GM10248 (cell line): ENCODE results near the gene FAM117A.

Source experiments
- CTCF ChIA-PET: fragments of 300-600 bp; sonication (Branson Sonifier 250); formaldehyde crosslinking; extraction: SDS; loops from one replicate; lab custom pipeline; 2021; ENCODE audit warnings: antibody characterized with exemption; lab: Yijun Ruan, JAX
- POLR2A ChIA-PET: fragments of 350-650 bp; sonication (Branson Sonifier 250); formaldehyde crosslinking; extraction: SDS; loops from one replicate; lab custom pipeline; 2020; ENCODE audit warnings: antibody characterized with exemption; lab: Yijun Ruan, JAX
- DNase-seq: peaks from one replicate; pipeline ENCODE4 v3.0.0; 2012; ENCODE audit errors: extremely low spot score
- CTCF ChIP-seq: IDR thresholded peaks from 2 replicates; pipeline ENCODE4 v1.5.1; 2012; ENCODE audit warnings: mild to moderate bottlenecking, low read depth; ENCODE audit errors: extremely low read depth, missing control alignments, control extremely low read depth

The FAM117A gene

DNA sequence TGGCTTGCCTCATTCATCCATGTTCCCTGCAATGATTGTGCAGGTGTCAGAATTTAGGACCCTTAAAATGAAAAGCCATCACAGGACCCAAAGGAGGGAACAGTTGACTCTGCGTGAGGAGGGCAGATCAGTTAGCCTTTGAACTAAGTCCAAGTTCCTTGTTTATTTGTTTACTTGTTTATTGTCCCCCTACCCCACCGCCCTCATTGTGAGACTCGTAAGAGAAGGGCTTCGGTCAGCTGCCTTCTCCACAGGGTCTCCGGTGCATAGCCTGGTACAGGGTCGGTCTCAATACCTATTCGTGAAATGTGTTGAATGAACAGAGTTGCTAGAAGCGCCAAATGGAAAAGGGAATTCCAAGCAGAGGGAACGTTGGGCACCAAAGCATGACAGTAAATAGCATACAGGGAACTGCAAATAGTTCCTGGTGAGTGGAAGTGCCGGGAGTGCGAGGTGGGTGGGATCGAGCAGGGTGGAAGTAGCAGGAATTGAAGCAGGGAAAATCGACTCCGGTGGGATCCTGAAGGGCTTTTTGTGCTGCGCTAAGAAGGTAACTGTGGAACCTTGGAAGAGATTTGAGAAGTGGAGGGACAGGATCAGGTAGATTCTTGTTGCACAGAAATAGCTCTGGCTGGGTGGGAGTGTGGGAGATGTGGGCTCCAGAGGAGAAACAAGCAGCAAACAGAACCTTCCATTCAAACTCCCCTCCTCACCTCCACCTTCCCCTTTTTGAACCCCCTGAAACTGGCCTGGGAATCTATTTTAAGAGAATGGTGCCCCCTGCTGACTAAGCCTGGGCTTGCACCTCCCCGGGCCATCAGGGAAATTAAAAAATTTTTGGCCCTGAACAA lies 68.9 kb downstream of the FAM117A start:
- TF ChIP-seq CTCF: peak; percentile 78
- POLR2A ChIA-PET: interaction anchor here (0.7 kb wide), 1 partner anchor 10 kb away, joined by 4 read pairs; no protein-coding TSS in a partner anchor

GRCh38 chr17:49692751-49693150 lies 71.2 kb downstream of the FAM117A start:
- DNase-seq: no peak
- CTCF ChIA-PET: interaction anchor here (1.4 to 40.4 kb wide), 3 partner anchors 11 to 119 kb away, joined by 4 to 880 read pairs (median 138); partner anchors contain the start of genes NXPH3 and SLC35B1
- POLR2A ChIA-PET: interaction anchor here (0.7 kb wide), 1 partner anchor 156 kb away, joined by 3 read pairs; no protein-coding TSS in a partner anchor

More for the DNA sequence above, 68.9 kb downstream of the FAM117A start:
- DNase-seq: peak; percentile 68
- CTCF ChIA-PET: interaction anchor here (0.6 to 40.4 kb wide), 27 partner anchors 10 to 193 kb away, joined by 3 to 880 read pairs (median 6); partner anchors contain the start of genes NXPH3, SLC35B1 and SPOP

GRCh38 chr17:49691677-49692191 lies 72.2 kb downstream of the FAM117A start:
- ChIA-PET CTCF (interaction anchor here (1.3 to 40.4 kb wide), 6 partner anchors 10 to 136 kb away, joined by 4 to 880 read pairs (median 6); partner anchors contain the start of genes NXPH3 and SLC35B1), POLR2A (no interaction called here)
- TF ChIP-seq CTCF: no peak
- DNase-seq: no peak

More at GRCh38 chr17:49692751-49693150, 71.2 kb downstream of the FAM117A start:
- TF ChIP-seq CTCF: no peak

GRCh38 chr17:49691086-49691676 lies 72.8 kb downstream of the FAM117A start:
- TF ChIP-seq CTCF: no peak
- POLR2A ChIA-PET: interaction anchor here (0.6 kb wide), 1 partner anchor 134 kb away, joined by 3 read pairs; no protein-coding TSS in a partner anchor
- CTCF ChIA-PET: interaction anchor here (1.3 to 40.4 kb wide), 5 partner anchors 9 to 135 kb away, joined by 6 to 880 read pairs (median 6); partner anchors contain the start of genes NXPH3 and SLC35B1
- no peak for DNase-seq

GRCh38 chr17:49690256-49690655 lies 73.7 kb downstream of the FAM117A start:
- CTCF ChIA-PET: interaction anchor here (1.3 to 40.4 kb wide), 5 partner anchors 8 to 134 kb away, joined by 6 to 880 read pairs (median 6); partner anchors contain the start of genes NXPH3 and SLC35B1
- TF ChIP-seq CTCF: no peak
- no peak for DNase-seq
- POLR2A ChIA-PET: interaction anchor here (0.6 kb wide), 1 partner anchor 133 kb away, joined by 3 read pairs; no protein-coding TSS in a partner anchor
